ENCODE results near the gene PRKN.

DNA sequence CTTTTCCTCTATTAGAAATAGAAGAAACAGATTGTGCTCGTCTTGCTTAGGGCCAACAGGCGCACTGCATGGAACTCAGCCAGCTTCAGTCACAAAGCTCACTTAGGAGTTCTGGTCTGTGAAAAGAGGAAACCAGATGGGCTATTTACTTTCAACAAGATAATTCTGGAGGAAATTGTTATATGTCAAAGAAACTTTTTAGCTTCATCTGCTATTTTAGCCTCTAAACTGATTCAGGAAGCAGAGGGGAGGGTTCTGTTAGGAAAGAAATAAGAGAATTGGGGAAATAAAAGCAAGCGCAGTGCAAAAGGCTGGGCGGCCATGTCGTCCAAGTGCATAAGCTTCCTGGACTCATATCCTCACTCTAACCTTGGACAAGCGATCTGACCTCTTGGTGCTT is 21.3 kb downstream of the PRKN start:
- TF ChIP-seq, protein P1, sequence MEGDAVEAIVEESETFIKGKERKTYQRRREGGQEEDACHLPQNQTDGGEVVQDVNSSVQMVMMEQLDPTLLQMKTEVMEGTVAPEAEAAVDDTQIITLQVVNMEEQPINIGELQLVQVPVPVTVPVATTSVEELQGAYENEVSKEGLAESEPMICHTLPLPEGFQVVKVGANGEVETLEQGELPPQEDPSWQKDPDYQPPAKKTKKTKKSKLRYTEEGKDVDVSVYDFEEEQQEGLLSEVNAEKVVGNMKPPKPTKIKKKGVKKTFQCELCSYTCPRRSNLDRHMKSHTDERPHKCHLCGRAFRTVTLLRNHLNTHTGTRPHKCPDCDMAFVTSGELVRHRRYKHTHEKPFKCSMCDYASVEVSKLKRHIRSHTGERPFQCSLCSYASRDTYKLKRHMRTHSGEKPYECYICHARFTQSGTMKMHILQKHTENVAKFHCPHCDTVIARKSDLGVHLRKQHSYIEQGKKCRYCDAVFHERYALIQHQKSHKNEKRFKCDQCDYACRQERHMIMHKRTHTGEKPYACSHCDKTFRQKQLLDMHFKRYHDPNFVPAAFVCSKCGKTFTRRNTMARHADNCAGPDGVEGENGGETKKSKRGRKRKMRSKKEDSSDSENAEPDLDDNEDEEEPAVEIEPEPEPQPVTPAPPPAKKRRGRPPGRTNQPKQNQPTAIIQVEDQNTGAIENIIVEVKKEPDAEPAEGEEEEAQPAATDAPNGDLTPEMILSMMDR (IDR thresholded peaks at IDR 0.05): no peak
- no peak for TF ChIP-seq EZH2 (IDR thresholded peaks at IDR 0.05)

Data from neural progenitor cell (in vitro differentiated cells).